RWPE1 (cell line): ENCODE measurements around the gene RAB41.
A peak's percentile ranks its signal among the peaks of the same experiment; 100 is the strongest.
"Not testable (repeated sequence)": the region's sequence is repeated elsewhere in the genome, so short reads cannot be mapped to it uniquely, and the experiment has no call there.

Source experiments
- CTCF ChIA-PET: fragments of 350-600 bp; sonication (Branson Sonifier 250); formaldehyde crosslinking; extraction: SDS; loops from one replicate; lab custom pipeline; 2021; lab: Yijun Ruan, JAX
- POLR2A ChIA-PET: fragments of 400-600 bp; formaldehyde crosslinking; extraction: SDS; loops from one replicate; lab custom pipeline; 2020; ENCODE audit warnings: antibody characterized with exemption; ENCODE audit not compliant: low non-redundant PET; lab: Yijun Ruan, JAX
- DNase-seq: peaks from one replicate; pipeline ENCODE4 v3.0.0; 2012; ENCODE audit warnings: low spot score
- H3K27ac ChIP-seq: fragments of 450-650 bp; 2 replicates; pipeline ENCODE4 v1.5.1; 2017
- TF ChIP-seq, protein P1 (sequence below): fragments of 450-650 bp; conservative IDR thresholded peaks from 2 replicates; pipeline ENCODE4 v1.5.1; 2017; ENCODE audit warnings: low read depth, mild to moderate bottlenecking

RAB41 gene

DNA sequence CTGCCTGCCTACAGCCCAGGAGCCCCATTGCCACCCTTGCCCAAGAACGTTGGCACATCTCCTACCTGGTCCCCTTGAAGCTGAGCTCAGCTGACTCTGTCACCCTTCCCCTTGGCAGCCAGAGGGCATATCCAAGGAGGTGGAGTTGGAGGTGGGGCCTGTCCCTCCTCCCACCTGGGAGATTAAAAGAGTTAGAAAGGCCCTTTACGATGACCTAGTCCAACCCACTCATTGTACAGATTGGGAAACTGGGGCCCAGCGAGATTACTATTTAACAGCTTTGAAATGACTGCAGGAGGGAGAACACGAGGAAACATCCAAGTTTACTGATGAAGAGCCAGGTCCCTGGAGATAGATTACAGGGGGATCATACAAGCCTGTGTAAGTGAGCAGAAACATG, 21.9 kb upstream of the RAB41 start, which contains the start of gene P2RY4:
Gene P2RY4 (minus strand): TSS at position 101 of the 400 bp plus-strand sequence. CDS start 580 bp downstream, outside the sequence.
- POLR2A ChIA-PET = no interaction called here
- no peak for DNase-seq
- H3K27ac ChIP-seq = no peak within 1 kb of the TSS
- CTCF ChIA-PET = no interaction called here
- TF ChIP-seq, protein P1, sequence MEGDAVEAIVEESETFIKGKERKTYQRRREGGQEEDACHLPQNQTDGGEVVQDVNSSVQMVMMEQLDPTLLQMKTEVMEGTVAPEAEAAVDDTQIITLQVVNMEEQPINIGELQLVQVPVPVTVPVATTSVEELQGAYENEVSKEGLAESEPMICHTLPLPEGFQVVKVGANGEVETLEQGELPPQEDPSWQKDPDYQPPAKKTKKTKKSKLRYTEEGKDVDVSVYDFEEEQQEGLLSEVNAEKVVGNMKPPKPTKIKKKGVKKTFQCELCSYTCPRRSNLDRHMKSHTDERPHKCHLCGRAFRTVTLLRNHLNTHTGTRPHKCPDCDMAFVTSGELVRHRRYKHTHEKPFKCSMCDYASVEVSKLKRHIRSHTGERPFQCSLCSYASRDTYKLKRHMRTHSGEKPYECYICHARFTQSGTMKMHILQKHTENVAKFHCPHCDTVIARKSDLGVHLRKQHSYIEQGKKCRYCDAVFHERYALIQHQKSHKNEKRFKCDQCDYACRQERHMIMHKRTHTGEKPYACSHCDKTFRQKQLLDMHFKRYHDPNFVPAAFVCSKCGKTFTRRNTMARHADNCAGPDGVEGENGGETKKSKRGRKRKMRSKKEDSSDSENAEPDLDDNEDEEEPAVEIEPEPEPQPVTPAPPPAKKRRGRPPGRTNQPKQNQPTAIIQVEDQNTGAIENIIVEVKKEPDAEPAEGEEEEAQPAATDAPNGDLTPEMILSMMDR = no peak

DNA sequence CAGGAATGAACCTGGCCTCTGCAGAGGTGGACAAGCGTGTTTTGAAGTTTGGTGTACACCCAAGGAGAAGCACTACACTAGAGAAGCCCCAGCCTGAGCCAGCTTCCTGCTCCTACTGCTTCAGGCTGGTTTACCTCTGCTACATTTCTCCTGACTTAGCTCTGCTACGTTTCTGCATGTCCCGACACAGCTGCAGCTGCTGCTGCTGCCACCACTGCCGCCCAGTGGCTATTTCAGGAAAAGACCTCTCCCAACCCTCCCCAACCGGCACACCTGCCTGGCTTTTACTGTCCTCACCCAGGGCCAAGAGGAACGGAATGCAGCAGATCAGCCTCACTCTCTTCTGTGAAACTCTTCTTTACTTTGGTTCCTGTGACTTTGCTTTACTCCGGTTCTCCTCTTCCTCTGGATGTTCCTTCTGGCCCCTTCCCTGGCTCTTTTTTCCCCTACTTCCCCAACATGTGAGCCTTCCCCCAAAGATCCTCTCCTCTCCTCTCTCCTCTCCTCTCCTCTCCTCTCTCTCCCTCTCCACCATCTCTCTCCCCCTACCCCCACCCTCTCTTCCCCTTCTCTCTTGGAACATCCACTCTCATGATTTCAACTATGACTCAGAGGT, 18.9 kb upstream of the RAB41 start:
- H3K27ac ChIP-seq = no peak overlapping the region
- CTCF ChIA-PET = interaction anchor here (0.6 to 1.6 kb wide), 3 partner anchors 17 to 66 kb away, joined by 3 to 7 read pairs (median 4); no protein-coding TSS in a partner anchor
- peak; percentile 40 for DNase-seq
- TF ChIP-seq, protein P1 = peak; percentile 49
- POLR2A ChIA-PET = no interaction called here

- CTCF ChIA-PET = no interaction called here
- no peak for DNase-seq
- TF ChIP-seq, protein P1 = no peak
- H3K27ac ChIP-seq = no peak overlapping the region
- POLR2A ChIA-PET = no interaction called here
Observed at GRCh38 chrX:70264784-70265183, 17.2 kb upstream of the RAB41 start.

DNA sequence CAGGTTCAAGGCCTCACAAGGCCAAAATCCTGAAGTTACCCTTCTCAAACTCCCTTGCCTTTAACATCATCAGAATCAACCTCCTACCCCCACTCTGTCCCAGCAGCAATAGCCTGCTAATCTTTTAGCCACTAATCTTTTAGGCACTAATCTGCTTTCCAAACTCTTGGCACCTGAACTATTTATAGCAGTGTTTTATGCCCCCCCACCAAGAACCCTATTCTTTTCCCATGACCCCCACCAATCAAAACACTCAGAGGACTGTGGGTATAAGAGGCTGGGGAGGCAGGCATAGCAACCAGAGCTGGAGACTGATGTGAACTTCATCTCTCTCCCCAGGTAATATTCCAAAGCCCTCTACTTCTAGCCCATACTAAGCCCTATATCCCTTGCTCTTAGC, 13.9 kb upstream of the RAB41 start, which contains the start of gene ARR3:
Gene ARR3 (plus strand): TSS at position 301 of the 400 bp plus-strand sequence. CDS start 1,052 bp downstream, outside the sequence.
- DNase-seq = no peak
- POLR2A ChIA-PET = no interaction called here
- TF ChIP-seq, protein P1 = no peak
- CTCF ChIA-PET = no interaction called here
- H3K27ac ChIP-seq = no peak within 1 kb of the TSS

DNA sequence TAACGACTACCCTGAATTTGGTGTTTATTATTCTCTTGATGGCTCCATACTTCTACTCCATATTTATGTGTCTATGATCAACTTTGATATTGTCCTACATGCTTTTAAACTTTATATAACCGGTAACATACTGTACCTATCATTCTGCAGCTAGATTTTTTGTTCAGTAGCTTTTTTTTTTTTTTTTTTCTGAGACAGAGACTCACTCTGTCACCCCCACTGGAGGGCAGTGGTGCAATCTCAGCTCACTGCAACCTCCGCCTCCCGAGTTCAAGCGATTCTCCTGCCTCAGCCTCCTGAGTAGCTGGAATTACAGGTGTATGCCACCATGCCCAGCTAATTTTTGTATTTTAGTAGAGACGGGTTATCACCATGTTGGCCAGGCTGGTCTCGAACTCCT, 7.9 kb upstream of the RAB41 start:
- DNase-seq, CTCF ChIA-PET, POLR2A ChIA-PET, H3K27ac ChIP-seq: not testable (repeated sequence)

DNA sequence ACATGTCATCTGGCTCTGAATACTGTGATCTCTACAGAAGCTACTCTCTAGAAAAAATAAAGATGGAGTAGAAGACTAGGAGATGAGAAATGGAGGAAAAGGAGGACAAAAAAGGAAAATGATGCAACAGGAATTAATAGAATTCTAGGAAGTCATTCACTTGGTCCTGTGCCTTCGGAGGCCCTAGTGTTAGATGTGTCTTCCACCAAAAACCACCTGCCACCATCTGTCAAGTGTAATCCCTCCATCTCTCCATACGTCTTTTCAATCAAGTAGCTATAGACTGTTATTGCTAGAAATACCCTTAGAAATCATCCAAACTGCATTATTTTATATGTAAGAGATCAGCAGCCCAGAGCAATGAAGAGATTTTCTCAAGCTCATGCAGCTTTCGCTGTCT, 2.9 kb upstream of the RAB41 start:
- H3K27ac ChIP-seq = no peak overlapping the region
- POLR2A ChIA-PET = no interaction called here
- no peak for DNase-seq
- TF ChIP-seq, protein P1 = no peak
- CTCF ChIA-PET = no interaction called here

- TF ChIP-seq, protein P1 = no peak
- DNase-seq = no peak
- H3K27ac ChIP-seq = no peak overlapping the region
- ChIA-PET CTCF (no interaction called here), POLR2A (interaction anchor here (0.7 kb wide), 1 partner anchor 232 kb away, joined by 4 read pairs; no protein-coding TSS in a partner anchor)
Observed at GRCh38 chrX:70280573-70280972, 1.4 kb upstream of the RAB41 start.
